HUDEP-2 (cell line): ENCODE data around the gene CEACAM4.
A peak's percentile ranks its signal among the peaks of the same experiment; 100 is the strongest.
"Not testable (repeated sequence)": the region's sequence is repeated elsewhere in the genome, so short reads cannot be mapped to it uniquely, and the experiment has no call there.

Experiments
- DNase-seq, 76 experiments: peaks; one replicate each; lab custom pipeline; 2025; ENCODE audit not compliant: unreplicated experiment in 76 of 76; lab: John Stamatoyannopoulos, UW

Gene CEACAM4

GRCh38 chr19:41626877-41627276 lies at the start of gene CEACAM4:
Gene CEACAM4, minus strand, starts transcription at chr19:41627074. Its CDS starts 111 bp downstream, at chr19:41626963.
- DNase-seq = no peak

GRCh38 chr19:41671486-41671885 lies 44.6 kb upstream of the CEACAM4 start:
- no peak for DNase-seq

GRCh38 chr19:41670755-41671154 lies 43.9 kb upstream of the CEACAM4 start:
- DNase-seq = no peak

- DNase-seq = no peak
Observed at GRCh38 chr19:41668315-41668714, 41.4 kb upstream of the CEACAM4 start.

GRCh38 chr19:41666075-41666474 lies 39.2 kb upstream of the CEACAM4 start:
- no peak for DNase-seq

DNA sequence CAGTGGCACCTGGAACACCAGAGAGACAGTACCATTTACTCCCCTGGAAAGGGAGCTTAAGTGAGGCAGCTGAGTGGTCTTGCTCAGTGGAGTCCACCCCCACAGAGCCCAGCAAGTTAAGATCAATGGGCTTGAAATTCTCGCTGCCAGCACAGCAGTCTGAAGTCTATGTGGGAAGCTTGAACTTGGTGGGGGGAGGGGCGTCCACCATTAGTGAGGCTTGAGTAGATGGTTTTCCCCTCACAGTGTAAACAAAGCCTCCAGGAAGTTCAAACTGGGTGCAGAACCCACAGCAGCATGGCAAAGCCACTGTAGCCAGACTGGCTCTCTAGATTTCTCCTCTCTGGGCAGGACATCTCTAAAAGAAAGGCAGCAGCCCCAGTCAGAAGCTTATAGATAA lies 30.3 kb upstream of the CEACAM4 start:
- DNase-seq = no peak

- DNase-seq = not testable (repeated sequence)
Observed at GRCh38 chr19:41656756-41657155, 29.9 kb upstream of the CEACAM4 start.

GRCh38 chr19:41652250-41652649 lies 25.4 kb upstream of the CEACAM4 start:
- DNase-seq = no peak

DNA sequence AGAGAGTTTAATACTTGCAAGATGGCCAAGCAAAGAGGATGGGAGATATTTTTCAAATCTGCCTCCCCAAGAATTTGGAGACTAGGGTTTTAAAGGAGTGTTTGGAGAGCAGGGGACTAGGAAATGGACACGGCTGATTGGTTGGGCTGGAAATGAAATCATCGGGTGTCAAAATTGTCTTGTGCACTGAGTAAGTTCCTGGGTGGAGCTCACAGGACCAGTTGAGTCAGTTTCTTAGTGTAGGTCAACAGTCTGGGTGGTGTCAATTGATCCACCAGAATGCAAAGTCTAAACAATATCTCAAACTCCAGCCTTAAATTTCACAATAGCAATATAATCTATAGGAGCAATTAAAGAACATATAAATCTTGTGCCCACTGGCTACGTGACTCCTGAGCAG lies 23.0 kb upstream of the CEACAM4 start:
- DNase-seq = no peak

DNA sequence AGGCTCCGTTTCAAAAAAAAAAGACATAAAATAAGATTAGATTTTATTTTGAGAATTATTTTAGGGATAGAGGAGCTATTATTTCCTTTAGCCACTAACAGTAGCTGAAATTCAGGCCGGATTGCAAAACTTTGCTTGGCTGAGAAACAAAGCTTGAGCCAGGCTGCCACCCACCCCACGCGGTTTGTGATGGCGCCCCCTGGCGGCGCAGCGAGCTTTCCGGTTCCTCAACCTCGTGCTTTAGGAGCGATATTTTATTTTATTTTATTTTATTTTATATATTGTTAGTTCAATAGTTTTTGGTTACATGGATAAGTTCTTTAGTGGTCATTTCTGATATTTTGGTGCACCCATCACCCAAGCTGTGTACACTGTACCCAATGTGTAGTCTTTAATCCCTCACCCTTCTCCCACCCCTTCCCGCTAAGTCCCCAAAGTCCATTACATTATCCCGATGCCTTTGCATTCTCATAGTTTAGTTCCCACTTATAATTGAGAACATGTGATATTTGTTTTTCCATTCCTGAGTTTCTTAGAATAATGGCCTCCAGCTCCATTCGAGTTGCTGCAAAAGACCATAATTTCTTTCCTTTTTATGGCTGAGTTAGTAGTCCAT lies 19.8 kb upstream of the CEACAM4 start:
- peak in 9 of 76 experiments; percentile 4 to 28 (median 19) for DNase-seq

DNA sequence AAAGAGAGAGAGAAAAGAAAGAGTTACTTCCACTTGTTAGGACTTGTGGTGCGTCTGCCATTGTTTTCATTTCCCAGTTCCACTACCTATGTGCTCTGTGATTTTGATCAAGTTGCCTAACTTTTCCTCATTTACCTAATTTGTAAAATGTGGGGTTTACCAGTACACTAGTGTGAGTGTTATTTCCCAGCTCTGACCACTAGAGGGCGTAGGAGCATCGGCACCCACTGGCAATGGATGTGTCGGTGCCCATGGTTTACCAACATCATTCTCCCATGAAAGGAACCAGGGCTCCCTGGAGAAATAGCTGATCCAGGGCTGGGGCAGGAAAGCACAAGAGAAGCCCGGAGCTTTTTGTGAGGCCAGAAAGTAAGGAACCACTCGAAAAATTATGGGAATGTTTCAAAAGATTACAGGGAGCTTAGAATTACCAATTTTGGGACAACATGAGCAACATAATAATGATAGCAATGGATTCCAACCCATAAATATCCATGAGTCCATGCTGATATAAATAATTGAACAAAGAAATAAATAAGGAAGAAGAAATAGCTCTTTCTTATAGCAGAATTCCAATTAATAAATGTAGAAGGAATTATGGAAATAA lies 15.1 kb upstream of the CEACAM4 start:
- peak in 52 of 76 experiments; percentile 11 to 74 (median 38) for DNase-seq

DNA sequence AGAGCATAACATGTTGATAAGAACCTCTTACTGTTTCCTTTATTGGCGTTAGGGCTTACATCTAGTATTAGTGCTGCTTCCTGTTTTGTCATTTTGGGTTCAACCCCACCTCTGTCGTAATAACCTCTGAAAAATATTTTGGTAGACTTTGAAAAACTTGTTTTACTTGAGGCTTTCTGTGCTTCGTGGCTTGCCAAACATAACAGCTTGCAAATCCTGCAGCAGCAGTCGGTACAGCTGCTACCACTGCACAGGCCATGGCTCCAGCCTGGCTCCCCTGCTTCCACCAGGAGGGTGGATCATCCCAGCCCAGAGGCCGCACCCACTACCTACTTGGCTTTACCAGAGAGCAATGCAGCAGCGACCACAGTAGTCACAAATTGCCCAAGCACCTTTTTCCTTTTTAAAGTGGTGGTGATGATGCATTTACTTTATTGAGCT lies 11.8 kb upstream of the CEACAM4 start:
- DNase-seq = no peak

GRCh38 chr19:41637484-41637883 lies 10.6 kb upstream of the CEACAM4 start:
- no peak for DNase-seq

DNA sequence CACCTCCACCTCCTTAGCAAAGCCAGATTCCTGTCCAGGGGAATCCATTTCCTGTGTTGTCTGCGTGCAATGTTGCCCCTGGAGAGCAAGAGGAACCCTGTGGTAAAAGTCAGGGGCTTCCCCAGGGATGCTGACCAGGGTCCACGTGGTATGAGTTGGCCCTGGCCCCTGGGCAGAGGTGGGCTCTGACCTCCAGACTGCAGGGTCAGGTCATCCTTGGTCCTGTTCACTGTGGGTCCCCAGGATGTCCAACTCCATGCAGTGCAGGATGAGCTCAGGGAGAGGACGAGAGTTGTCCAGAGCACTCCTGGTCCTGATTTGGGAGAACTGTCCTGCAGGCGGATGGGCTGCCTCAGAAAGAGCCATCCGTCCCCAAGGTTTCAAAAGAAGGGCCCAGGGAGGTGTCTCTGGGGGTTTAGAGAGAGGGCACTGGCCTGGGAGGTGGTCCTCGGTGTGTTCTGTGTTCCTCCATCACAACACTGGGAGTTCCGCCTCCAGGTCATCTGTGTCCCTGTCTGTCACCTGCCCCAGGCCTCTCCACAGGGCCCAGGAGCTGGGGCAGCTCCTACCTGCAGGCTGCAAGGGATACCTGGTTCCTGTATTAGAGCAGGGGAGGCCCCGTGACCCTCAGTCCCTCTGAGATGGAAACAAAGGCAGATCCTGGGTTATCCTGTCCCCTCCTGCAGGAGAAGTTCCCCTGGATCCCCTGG lies 1.2 kb upstream of the CEACAM4 start:
- DNase-seq = no peak

DNA sequence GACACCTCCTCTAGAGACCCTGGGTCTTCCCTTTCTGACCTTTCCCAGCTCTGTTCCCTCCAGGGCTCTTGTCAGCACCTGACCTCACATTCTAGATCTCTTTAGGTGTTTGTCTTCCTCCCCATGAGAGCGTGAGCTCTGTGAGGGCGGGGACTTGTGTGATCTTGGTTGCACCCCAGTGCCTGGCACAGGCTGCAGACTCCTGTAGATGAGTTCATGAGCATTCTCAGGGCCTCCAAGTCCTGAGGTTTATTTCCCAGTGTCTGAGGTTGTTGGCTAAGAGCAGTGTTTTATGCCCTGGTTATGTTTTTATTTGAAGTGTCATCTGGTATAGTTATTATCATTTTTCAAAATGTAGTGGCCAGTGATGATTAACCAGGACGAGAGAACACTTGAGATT lies 596 bp downstream of the CEACAM4 start:
- no peak for DNase-seq

DNA sequence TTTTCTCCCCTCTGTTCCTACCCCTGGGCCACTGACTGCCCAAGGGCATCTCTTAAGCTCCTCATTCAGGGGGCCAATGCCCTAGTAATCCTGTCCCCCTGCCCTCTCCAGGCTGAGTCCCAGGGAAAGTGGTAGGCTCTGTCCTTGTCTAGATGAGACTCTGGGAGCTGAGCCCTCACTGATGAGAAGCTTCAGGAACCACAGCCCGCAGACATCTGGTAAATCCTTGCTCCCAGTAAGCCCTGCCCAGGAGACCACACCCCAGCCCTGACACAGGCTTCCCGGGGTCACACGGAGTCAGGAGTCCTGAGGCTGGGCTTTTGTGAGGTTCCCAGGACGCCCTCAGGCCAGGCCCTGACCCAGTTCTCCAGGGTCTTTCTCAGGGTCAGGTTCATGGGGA lies 1.9 kb downstream of the CEACAM4 start:
- no peak for DNase-seq

DNA sequence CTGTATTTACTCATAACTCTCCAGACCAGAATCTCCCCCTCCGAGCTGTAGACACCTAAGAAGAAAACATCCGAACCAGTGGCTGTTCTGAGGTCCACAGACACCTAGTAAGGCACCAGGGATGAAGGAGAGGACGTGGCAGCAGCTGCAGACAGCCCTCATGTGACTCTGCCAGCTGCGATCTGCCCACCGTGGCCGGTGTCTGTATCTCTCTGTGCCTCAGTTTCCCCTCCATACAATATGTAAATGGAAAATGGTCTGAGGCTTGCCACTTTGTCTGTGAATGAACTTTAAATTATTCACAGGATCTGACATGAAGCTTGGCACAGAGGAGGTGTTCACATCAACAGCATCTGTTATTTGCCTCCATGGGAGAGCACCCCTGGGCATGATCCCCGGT lies 2.4 kb downstream of the CEACAM4 start:
- no peak for DNase-seq

DNA sequence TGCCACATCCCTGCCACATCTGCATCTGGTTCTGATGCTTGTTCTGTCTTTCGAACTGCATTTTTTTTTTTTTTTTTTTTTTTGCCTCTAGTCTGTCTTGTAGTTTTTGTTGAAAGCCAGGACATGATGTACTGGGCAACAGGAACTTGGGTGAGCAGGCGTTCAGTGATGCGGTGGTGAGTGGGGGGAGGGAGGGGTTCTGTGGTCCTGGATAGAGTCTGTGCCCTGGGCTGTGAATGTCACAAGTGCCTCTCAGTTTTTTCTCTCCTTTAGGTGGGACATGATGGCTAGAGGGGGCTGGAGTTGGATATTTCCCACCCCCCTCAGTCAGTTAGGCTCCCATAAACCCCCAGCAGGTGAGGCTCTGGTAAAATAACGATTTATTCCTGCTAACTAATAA lies 3.5 kb downstream of the CEACAM4 start:
- DNase-seq = no peak

DNA sequence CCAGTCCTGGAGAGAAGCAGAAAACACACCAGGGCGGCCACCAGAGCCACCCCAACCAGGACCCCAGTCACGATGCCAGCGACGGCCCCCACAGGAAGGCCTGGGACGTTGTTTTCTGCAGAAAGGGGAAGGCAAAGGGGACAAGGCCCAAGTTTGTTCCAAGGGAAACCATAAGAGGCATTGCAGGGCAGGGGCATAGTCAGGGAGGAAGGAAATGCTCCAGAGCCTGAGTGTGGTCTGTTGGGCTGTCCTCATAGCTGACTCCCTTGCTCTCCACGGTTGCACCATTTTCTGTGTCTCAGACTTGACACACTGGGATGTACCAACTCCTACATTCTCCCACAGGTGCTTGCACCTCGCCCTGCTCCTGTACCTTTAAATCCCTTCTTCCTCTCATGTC lies 5.2 kb downstream of the CEACAM4 start:
- no peak for DNase-seq

- no peak for DNase-seq
Observed at GRCh38 chr19:41621226-41621625, 5.6 kb downstream of the CEACAM4 start.

- DNase-seq = no peak
Observed at GRCh38 chr19:41620171-41620570, 6.7 kb downstream of the CEACAM4 start.

GRCh38 chr19:41619018-41619556 lies 7.8 kb downstream of the CEACAM4 start:
- DNase-seq = no peak
